Activated CD4-positive, alpha-beta T cell treated with anti-CD3 and anti-CD28 coated beads for 4 hours (primary cell): ENCODE measurements around the gene CST8.

ENCODE experiments used
- DNase-seq, 2 donors: peaks; one replicate each; pipeline ENCODE4 v3.0.0-alpha.2; 2020

The CST8 gene

DNA sequence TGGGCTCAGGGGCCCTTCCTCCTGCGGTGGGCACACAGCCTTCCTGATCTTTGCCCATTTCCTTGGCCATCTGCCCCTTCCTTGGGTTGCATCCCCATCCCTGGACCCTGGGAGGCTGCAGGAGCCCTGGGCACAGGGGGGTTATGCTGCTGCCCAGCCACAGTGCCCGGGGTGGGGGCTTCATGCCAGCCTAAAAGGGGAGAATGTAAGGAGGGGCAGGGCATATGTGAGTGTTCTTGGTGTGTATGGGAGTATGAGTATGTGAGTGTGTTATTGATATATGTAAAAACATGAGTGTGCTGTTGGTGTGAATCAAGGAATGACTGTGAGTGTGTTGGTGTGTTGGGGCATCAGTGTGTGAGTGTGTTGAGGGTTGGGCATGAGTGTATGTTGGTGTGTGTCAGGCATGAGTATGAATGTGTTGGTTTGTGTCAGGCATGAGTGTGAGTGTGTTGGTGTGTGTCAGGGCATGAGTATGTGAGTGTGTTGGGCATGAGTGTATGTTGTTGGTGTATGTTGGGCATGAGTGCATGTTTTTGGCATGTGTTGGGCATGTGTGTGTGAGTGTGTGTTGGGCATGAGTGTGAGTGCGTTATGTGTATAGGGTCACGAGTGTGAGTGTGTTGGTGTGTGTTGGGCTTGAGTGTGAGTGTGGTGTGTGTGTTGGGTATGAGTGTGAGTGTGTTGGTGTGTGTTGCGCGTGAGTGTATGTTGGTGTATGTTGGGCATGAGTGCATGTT, 14.7 kb upstream of the CST8 start:
- DNase-seq: no peak

DNA sequence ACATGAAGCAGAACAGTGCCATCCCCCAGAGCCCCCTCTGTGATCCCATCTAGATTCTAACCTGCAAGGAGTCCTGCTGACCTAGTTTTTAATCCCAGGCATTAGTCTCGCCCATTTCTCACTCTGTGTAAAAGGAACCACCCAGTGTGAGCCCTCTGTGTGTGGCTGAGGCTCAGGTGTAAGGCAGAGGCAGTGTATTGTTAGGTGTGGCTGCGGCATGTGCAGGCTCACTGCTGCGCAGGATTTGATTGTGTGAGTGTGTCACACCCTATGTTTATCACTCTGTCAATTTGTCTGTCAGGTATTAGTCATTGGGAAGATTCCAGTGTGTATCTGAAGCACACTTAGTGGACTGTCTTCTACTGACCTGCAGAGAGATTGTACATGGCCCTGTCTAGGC, 13.7 kb upstream of the CST8 start:
- no peak for DNase-seq

DNA sequence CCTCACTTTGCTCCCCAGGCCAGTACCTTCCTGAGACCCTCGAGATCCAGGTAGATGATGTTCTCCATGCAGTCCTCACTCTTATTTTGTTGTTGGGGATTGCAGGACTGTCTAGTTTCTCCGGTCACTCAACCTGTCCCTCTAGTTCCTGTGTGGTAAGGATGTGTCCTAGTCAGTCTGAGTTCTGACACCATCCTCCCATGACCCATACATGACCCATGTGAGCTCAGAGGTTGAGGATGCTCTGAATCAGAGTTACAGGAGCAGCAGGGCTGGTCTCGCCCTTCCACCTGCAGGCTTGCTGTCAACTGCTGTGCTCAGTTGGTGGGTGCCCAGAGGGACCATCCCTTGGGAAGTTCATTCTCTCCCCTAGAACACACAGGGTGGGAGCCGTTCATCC, 11.9 kb upstream of the CST8 start:
- DNase-seq: no peak

DNA sequence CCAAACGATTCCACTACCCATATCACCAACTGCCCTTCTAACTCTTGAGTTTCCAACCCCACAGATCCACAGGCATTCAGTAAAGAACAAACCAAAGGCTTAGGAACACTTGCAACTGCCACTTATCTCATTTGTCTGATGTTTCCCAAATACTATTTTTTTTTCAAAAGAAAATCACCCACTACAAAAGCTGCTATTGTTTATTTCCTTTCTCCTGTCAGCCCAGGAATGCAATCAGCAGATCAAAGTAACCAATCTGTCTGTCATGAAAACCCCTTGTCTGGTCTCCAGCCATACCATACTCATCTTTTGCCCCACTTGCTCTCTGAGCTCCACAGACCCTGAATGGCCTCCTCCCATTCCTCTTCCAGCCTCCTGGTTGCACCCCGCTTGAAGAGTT, 8.8 kb upstream of the CST8 start:
- no peak for DNase-seq

DNA sequence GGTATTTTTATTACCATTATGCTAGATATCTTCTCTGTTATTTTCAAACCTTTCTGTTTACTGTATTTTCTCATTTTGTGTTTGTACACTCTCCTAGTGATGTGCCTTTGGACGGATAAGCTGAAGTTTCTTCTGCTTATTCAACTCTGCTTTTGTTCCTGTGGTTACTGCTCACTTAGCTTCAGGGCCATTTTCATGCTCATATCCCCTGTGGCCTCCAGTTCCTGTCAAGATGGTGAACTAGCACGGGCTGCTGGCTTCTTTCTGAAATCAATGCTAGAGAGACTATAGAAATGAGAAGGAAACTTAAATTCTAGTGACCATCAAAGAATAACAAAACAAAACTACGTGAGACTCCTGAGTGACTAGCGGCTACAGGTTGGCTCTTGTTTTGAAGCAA, 6.8 kb upstream of the CST8 start:
- no peak for DNase-seq

DNA sequence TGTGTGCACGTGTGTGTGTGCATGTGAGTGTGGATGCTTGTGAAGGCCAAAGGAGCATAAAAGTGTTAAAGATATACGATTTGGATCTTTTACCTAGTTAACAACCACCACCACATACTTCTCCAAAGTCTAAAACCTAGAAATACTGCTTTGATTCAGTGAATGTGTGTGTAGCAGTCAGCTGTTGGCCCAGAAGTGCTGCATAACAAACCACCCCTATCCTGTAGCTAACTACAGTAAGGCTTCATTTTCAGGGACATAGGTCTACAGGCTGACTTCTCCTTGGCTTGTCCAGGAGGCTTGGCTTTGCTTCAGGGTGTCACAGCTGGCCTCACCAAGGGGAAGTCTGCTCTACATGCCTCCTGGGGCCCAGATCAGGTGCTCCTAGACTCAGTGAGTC, 2.4 kb upstream of the CST8 start:
- DNase-seq: no peak

DNA sequence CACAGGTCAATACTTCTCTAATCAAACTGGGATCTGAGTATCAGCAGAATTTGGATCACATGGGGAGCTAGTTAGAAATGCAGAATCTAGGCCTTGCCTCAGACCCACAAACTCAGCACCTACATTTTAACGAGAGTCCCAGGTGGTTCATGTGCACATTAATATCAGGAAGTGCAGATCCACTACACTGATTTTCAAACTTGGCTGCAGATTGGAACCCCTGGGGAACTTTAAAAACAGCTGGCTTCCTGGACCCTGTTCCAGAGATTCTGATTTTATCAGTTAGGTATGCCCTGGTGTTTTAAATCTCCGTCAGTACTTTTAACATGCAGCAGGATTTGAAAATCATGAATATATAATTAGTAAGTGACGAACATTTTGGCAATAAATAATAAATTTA, 1.9 kb upstream of the CST8 start:
- no peak for DNase-seq

DNA sequence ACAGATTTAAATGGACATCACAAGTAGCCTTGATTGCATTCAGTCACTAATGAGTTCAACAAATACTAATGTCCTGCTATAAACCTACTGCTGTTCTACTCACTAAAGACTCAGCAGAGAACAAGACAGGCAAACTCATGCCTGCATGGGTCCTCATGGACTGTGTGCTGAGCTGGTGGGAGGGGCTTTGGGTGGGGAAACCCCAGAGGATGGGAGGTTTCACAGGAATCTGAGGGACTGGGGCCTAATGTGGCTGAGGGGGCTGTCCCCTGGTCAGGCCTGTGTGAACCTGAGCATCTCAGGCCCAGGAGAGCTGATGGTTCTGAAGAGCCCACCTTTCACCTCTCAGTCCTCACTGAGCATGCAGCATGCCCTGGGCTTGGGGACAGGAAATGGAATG, 1.4 kb downstream of the CST8 start:
- DNase-seq: no peak

DNA sequence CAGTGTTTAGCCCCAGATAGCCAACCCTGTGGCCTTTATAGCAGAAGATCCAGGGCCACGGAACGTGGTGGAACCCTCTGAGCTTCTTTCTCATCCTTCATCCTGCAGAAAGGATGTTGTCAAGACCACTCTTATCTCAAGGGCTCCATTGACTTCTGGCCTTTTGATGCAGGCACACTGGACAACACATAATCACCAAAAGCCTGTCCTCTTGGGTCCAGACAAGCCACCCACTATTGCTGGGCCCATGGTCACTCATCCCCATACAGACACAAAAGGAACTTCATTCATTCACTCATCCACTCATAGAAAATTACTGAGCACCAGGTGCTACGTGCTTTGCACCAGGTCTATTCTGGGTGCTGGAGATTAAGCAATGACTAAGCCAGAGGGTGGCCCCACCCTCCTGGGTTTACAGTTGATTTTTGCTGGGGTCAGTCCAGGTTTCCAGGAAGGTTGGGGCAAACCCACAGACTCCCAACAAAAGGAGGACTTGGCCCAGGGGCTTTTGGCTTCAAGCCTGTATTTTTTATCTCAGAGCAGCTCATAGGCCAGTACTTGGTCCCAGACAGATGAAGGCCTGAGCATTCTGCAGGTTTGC, 2.4 kb downstream of the CST8 start:
- no peak for DNase-seq

DNA sequence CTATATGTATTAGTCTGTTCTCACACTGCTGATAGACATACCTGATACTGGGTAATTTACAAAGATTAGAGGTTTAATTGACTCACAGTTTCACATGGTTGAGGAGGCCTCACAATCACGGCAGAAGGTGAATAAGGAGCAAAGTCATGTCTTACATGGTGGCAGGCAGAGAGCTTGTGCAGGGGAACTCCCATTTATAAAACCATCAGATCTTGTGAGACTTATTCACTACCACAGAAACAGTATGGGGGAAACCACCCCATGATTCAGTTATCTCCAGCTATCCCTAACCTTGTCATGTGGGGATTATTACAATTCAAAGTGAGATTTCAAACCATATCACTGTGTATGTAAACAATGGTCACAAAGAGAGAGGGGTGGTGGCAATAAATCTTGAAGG, 6.6 kb downstream of the CST8 start:
- DNase-seq: no peak

DNA sequence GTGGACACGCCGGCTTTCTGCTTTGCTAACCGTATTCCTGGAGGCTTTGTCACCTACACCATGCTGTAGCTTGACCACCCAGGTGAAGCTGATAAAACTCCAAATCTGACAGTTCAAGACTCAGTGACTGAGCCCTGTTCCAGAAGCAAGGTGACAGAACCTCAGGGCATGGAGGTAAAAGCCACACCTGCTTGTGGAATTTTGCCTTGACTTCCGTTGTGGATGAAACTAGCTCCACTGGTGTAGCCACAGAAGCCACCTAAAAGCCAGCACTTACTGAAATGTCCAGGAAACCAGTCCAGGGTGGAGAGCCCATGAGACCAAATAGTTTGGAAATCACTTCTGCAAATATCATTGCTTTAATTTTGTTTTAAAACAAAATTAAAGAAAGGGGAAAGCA, 11.0 kb downstream of the CST8 start:
- no peak for DNase-seq

DNA sequence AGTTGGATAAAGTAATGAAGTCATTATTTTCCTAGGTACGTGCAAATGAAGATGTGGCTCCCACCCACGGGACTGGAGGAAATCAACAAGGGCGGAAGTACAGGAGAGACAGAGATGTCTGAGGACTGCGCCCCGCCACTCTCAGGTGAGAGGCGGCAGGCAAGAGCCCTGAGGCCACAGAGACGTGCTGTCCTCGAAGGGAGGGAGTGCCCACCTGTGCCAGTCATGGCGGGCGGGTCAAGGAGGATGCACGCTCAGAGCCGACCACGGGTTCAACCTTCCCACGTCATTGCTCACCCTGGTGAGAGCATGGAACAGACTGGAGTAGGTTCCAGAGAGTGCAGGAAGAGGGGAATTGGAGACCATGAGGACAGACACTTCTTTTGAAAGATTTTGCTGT, 12.7 kb downstream of the CST8 start:
- DNase-seq: no peak

DNA sequence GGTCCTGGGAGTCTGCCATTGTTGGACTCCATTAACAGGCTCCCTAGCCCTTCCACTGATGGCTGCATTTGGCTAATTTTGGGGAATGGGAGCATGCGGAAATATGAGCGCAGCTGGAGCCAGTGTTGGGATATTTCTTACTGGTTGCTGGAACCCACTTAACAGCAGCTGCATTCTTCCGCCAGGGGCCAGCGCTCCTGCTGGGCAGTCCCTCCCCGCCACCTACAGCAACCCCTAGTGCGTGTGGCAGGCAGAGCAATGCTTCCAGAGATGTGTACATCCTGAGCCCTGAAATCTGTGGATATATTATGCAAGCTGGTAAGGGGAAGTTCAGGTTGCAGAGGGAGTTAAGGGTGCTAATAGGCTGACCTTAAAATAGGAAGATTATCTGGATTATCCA, 16.4 kb downstream of the CST8 start:
- no peak for DNase-seq

DNA sequence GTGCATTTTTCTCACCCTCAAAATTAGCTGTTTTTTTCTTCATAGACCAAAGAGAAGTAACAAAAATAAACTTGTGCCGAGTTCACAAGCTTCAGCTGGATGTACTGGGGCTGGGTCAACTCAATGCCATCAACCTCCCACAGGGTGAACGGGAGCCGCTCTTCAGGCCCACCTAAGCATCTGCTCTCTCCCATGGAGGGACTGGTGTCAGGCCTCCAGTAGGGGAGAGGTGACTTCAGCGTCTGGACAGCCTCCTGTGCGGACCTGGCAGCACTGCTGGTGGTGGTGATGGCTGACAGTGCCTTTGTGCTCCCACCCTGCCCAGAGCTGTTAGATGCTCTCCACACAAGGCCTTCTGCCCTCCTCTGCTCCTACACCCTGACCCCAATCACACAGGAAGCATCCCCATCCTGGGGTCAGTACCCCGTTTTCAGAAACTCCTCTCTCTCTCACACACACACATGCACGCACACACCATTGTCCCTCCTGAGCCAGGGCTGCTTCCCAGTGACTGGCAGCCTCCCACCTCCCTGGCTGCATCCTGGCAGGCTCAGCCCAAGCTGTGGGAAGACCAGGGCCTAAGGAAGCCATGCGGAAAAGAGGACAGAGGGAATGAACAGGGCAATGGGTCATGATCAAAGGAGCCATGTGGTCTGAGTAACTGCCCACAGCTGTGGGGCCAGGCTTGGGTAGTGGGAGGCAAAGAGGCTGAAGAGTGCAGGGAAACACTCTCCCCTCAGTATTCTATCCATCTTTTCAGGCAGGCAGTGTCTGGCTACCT, 17.7 kb downstream of the CST8 start:
- no peak for DNase-seq

DNA sequence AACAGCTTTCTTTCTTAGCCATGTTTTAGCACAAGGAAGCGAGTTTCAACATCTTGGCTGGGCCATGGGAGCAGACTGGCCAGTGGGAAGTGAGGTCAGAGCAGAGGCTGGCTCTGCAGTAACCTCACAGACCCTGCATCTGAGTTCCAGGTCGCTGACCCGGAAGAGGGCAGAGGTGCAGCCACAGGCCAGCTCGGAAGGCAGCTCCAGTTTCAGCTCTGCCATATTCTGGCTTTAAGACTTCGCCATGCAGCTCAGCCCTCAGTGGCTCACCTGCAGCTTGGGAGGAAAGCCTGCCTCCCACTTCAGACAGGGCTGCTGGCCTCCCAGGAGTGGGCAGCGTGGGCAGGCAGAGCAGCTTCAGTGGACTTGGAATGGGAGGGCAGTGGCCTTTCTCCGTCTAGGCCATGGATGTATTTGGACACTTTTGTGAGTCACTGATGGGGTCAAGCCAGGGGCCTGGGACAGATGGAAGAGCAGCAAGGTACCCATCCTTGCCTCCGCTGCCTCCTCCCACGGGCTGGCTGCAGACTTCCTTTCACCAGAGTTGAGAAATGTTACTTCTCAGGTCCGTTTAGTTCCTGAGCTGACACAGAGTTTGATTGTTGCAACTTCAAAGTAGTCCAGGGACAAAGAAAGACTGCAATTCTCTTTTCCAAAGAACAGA, 18.5 kb downstream of the CST8 start:
- no peak for DNase-seq

DNA sequence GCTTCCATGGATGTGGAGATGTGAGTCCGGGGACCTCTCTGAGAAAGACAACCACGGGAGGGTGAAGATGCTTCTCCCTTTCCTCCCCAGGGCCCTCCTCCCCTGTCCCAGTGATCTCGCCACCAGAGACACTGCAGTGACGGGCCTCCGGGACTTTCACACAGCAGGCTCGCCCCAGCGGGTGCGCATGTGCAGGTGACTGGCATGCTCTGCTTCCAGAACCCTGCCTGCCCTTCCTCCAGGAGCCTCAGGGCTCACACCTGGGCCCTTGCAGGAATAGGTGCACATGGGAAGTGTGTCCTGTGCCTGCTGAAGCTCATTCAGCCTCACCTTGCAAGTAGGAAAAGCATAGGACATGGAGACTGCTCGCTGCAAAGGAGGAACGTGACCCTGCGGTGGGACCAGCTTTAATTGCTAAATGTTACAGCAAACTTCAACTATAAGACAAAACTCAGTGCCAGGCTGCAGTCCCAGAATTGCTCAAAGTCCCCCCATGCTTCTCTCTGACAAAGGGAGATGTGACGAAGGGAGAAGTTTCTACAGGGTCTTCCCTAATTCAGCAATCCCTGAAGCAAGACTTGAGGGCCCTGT, 19.2 kb downstream of the CST8 start:
- DNase-seq: no peak

DNA sequence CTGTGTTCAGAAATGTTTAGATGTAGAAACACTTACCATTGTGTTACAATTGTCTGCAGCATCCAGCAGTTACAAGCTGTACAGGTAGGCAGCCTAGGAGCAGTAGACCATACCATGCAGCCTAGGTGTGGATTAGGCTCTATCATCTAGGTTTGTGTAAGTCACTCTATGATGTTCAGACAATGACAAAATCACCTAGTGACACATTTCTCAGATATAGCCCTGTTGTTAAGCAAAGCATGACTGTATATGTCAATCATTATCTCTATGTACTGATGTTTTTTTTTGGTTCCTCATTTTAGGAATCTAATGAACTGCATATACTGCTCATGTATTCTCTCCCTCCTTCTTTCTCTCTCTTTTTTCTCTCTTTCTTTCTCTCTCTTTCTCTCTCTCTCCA, 22.2 kb downstream of the CST8 start:
- no peak for DNase-seq

DNA sequence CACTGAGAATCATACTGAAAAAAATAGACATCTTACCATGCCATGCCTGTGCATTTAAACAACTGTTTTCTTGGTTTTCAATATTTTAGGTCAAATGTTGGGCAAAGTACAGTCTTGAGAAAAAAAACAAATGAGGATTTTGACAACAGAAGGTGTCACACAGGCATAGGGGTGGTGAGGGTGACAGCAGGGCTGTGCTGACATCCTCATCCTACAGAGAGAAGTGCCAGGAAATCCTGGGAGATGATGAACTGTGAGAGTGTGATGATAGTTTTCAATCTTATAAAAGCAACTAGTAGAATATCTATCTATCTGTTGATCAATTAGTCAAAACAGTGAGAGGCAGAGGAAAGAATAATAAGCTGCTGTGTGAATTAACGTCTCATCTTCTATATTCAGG, 23.9 kb downstream of the CST8 start:
- no peak for DNase-seq

DNA sequence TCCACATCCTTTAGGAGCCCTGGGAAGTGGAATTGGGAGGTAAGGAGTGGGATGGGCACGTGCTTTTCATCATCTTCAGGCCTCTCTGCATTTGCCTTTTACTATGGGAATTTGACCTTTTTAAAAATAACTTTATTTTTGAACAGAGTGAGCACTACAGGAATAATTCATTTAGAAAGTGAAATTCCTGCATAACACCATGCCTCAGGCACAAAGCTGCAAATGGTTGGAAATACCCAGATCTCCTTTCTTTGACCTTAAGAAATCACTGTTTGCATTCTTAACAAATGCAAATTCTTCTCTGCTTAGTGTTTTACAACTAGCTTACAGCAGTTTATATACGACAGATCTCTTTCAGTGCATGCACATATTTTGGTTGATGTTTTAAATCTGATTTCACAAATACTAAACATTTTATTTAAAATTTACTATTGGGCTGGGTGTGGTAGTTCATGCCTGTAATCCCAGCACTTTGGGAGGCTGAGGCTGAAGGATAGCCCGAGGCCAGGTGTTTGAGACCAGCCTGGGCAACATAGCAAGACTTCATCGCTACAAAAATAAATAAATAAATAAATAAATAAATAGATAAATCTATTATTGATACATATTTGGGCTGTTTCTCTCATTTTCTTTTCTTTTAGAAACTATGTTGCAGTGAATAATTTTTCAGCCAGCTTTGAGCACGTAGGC, 24.5 kb downstream of the CST8 start:
- no peak for DNase-seq

DNA sequence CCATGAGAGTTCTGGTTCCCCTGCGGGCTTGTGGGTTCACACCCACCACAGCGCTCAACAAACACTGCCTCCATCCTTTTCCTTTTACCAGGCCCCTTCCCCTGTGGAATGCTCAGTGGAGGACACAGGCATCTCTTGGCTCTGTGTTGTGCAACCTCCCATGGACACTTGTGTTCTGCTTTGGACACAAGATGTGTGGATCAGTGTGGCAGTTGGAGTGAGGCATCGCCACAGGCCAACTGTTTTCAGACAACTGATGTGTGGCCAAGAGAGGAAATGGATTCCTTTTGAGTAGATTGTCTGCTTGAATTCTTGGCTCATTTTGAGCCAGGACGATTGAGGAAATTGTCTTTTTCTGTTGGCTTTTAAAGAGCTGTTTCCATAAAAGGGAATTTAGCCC, 26.8 kb downstream of the CST8 start:
- no peak for DNase-seq

DNA sequence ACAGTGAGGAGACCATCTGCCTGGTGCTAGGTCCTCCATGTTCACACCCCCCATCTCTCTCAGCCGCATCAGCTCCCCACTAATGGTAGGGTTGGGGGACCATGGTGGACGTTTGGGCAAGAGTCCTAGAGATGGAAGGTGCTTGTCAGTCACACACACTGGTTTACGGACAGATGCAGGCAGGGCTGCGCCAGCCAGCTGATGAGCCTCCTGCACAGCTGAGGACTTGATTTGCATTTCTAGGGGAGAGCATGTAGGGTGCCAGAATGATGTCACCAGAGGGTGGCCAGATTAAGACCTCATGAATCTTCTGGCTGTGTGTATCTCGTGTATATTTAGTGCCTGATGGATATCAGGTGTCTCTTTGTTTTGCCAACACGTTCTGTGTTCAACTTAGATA, 28.6 kb downstream of the CST8 start:
- no peak for DNase-seq

DNA sequence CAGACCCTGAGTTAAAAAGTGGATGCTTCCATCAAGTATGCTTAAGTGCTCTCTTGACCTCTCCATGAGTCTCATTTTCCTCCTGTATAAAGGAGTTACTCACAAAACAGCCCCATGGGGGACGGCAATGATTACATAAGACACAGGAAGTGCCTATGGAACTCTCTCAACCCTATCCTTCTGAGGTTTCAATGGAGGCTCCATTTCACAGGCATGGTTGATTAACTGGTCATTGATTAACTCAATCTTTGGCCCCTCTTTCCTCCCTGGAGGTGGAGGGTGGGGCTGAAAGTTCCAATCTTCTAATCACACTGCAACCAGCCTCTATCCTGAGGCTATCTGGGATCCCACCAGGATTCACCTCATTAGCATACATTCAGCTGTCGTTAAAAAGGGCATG, 29.3 kb downstream of the CST8 start:
- no peak for DNase-seq

DNA sequence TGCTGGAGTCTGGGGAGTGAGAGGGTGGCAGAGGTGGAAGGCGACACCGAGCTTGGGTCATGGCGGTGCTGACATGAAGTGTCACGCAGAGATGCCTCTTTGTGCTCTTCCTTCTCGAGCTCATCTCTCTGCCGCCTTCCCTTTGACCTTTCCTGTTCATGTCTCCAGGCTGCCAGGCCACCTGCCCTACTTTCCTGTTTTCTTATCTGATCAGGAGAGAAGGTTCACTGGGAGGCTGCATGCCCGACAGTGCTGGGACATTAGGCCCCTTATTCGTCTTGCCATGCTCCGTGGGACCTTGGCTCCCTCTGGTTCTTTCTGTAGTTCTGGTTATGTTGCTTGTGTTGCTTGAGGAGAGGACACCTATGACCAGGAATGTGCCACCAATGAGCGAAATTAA, 33.2 kb downstream of the CST8 start:
- DNase-seq: no peak
